HG03095 (cell line): ENCODE measurements around the gene ESYT3.
"Not testable (repeated sequence)": the region's sequence is repeated elsewhere in the genome, so short reads cannot be mapped to it uniquely, and the experiment has no call there.

Source experiments
- ATAC-seq: cut with Tn5 transposase; IDR thresholded peaks from one replicate; pipeline ENCODE4 v1.9.1; 2021; ENCODE audit warnings: moderate library complexity; ENCODE audit not compliant: unreplicated experiment

Gene ESYT3

GRCh38 chr3:138441742-138442141, 7.3 kb downstream of the ESYT3 start:
- ATAC-seq = no peak

GRCh38 chr3:138442433-138442832, 8.0 kb downstream of the ESYT3 start:
- no peak for ATAC-seq

- no peak for ATAC-seq
Observed at GRCh38 chr3:138443091-138443490, 8.7 kb downstream of the ESYT3 start.

GRCh38 chr3:138443521-138444503, 9.4 kb downstream of the ESYT3 start:
- no peak for ATAC-seq

- ATAC-seq = no peak
Observed at GRCh38 chr3:138445236-138445635, 10.8 kb downstream of the ESYT3 start.

- ATAC-seq = no peak
Observed at GRCh38 chr3:138445654-138446053, 11.2 kb downstream of the ESYT3 start.

GRCh38 chr3:138448631-138449030, 14.2 kb downstream of the ESYT3 start:
- no peak for ATAC-seq

- no peak for ATAC-seq
Observed at GRCh38 chr3:138449490-138449889, 15.1 kb downstream of the ESYT3 start.

GRCh38 chr3:138450181-138450580, 15.8 kb downstream of the ESYT3 start:
- no peak for ATAC-seq

GRCh38 chr3:138450704-138451424, 16.4 kb downstream of the ESYT3 start:
- ATAC-seq = no peak

- ATAC-seq = no peak
Observed at GRCh38 chr3:138451595-138452162, 17.3 kb downstream of the ESYT3 start.

- ATAC-seq = no peak
Observed at GRCh38 chr3:138452436-138452835, 18.0 kb downstream of the ESYT3 start.

- ATAC-seq = not testable (repeated sequence)
Observed at GRCh38 chr3:138453940-138454339, 19.5 kb downstream of the ESYT3 start.

GRCh38 chr3:138455801-138456716, 21.6 kb downstream of the ESYT3 start:
- no peak for ATAC-seq

GRCh38 chr3:138456961-138457862, 22.8 kb downstream of the ESYT3 start:
- ATAC-seq = no peak

GRCh38 chr3:138457863-138458735, 23.7 kb downstream of the ESYT3 start:
- no peak for ATAC-seq

- ATAC-seq = no peak
Observed at GRCh38 chr3:138458774-138459499, 24.5 kb downstream of the ESYT3 start.
